Osteocyte (in vitro differentiated cells): Measurements from ENCODE around the gene PLEKHH1. TPM values are rescaled to one million over a fixed set of nuclear protein-coding genes. Genes with fewer than 3 reads are reported as not detected.

ENCODE experiments used
- DNase-seq: peaks from one replicate; pipeline ENCODE4 v3.0.0; 2021; ENCODE audit warnings: mixed read lengths; ENCODE audit not compliant: unreplicated experiment; ENCODE audit errors: extremely low spot score
- H3K27ac Mint-ChIP-seq: one replicate; pipeline ENCODE4 v1.8.0; 2021; ENCODE audit warnings: mild to moderate bottlenecking, mixed read lengths; ENCODE audit not compliant: unreplicated experiment
- H3K27me3 Mint-ChIP-seq: one replicate; pipeline ENCODE4 v1.8.0; 2021; ENCODE audit warnings: mixed read lengths; ENCODE audit not compliant: unreplicated experiment
- H3K36me3 Mint-ChIP-seq: one replicate; pipeline ENCODE4 v1.8.0; 2021; ENCODE audit warnings: mixed read lengths; ENCODE audit not compliant: unreplicated experiment
- H3K4me1 Mint-ChIP-seq: one replicate; pipeline ENCODE4 v1.8.0; 2021; ENCODE audit warnings: mixed read lengths; ENCODE audit not compliant: unreplicated experiment
- H3K4me3 Mint-ChIP-seq: one replicate; pipeline ENCODE4 v1.8.0; 2021; ENCODE audit warnings: mild to moderate bottlenecking, moderate library complexity, mixed read lengths; ENCODE audit not compliant: unreplicated experiment
- H3K9me3 Mint-ChIP-seq: one replicate; pipeline ENCODE4 v1.8.0; 2021; ENCODE audit warnings: mixed read lengths; ENCODE audit not compliant: unreplicated experiment
- total RNA-seq: library from RNA; stranded (reverse); gene quantifications from 2 replicates; pipeline ENCODE4 v1.2.1, GENCODE V29; 2021
- TF ChIP-seq, protein P1 (sequence below): fragments of 200-600 bp; sonication (generic); IDR thresholded peaks from 2 replicates; pipeline ENCODE4 v1.5.0; 2021; ENCODE audit warnings: antibody characterized with exemption, mild to moderate bottlenecking, moderate library complexity

Gene PLEKHH1
- total RNA-seq, 1 donor from 2014 or later, result 1.0 TPM

DNA sequence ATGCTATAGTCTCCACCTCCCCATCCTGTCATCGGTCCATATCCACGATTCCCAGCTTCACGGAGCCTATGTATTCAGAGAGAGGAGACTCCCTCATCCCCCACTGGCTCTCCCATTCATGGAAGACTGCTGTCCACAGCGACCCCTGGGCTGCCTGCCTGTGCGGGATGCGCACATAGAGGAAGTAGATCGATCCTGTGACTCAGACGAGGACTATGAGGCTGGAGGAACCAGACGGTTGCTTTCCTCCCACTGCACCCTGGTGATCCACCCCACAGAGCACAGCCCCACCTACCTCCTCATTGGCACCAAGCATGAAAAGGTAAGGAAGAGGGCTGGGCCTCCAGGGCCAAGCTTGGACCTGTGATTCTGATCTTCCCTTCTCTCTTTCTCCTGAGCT, 42.6 kb downstream of the PLEKHH1 start:
- Mint-ChIP-seq H3K9me3 (no peaks in the 10 kb centered on the region), H3K27me3 (peaks cover 3% of the 10 kb centered on the region), H3K27ac (no peak overlapping the region), H3K36me3 (no peaks in the 10 kb centered on the region), H3K4me1 (no peaks in the 10 kb centered on the region), H3K4me3 (no peak overlapping the region)
- TF ChIP-seq, protein P1, sequence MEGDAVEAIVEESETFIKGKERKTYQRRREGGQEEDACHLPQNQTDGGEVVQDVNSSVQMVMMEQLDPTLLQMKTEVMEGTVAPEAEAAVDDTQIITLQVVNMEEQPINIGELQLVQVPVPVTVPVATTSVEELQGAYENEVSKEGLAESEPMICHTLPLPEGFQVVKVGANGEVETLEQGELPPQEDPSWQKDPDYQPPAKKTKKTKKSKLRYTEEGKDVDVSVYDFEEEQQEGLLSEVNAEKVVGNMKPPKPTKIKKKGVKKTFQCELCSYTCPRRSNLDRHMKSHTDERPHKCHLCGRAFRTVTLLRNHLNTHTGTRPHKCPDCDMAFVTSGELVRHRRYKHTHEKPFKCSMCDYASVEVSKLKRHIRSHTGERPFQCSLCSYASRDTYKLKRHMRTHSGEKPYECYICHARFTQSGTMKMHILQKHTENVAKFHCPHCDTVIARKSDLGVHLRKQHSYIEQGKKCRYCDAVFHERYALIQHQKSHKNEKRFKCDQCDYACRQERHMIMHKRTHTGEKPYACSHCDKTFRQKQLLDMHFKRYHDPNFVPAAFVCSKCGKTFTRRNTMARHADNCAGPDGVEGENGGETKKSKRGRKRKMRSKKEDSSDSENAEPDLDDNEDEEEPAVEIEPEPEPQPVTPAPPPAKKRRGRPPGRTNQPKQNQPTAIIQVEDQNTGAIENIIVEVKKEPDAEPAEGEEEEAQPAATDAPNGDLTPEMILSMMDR, result no peak
- DNase-seq, result no peak

DNA sequence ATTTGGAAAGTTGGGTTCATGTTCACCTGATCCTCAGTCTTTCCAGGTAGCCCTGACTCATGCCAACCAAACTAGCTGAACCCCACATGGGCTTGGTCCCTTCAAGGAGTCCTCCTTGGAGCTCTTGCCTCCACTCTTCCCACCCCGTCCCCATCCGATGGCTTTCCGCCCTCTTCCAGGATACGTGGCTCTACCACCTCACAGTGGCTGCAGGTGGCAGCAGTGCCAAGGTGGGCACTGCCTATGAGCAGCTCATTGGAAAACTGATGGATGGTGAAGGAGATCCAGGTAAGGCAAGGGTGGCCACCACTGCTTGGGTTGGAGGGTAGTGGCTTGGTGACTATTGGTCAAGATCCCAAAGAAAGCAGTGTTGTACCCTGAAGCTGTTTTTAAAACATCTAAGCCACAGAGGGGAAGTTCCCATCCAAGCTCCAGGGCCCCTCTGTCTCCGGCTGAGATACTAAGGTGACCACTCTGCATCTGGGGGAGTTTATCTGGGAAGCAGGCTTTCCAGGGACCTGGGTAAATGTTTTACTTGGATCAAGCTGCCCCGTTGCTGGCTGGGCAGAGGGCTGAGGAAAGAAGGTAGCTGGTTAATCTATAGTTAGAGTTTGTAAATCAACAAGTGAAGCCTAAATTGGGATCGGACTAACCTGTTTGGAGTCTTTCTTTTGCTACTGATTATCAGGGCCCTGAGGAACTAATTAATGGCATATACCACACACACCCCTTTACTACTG, 43.3 kb downstream of the PLEKHH1 start:
- Mint-ChIP-seq H3K4me3 (no peak overlapping the region), H3K27ac (no peak overlapping the region), H3K9me3 (no peaks in the 10 kb centered on the region), H3K27me3 (no peaks in the 10 kb centered on the region), H3K4me1 (no peaks in the 10 kb centered on the region), H3K36me3 (no peaks in the 10 kb centered on the region)
- TF ChIP-seq, protein P1, result no peak
- DNase-seq, result no peak

DNA sequence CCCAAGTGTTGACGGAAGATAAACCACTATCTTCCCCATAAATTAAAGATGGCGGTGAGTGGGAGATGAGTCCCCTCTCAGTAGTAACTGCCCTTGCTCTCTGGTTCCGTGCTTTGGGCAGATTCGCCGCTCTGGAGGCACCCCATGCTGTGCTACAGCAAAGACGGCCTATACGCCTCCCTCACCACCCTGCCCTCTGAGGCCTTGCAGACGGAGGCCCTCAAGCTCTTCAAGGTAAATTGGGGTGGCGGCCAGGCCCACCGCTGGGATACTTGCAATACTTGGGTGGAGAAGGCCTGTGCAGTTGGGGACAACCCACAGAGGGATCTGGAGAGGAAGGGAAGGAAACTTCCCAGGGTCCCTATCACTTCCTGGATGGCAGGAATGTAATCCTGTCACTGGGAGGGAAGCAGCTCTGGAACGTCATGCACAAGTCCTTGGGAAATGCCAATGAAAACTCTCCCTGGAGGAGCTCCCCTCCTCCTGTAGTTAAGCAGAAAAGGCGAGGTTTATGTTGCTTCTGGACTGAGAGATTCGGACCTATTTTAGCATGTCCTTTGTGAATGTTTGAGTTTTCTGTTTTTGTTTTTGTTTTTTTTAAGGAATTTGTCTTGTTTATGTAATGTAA, 44.2 kb downstream of the PLEKHH1 start:
- H3K27me3 Mint-ChIP-seq, result no peaks in the 10 kb centered on the region
- no peak for DNase-seq
- TF ChIP-seq, protein P1, result no peak
- no peaks in the 10 kb centered on the region for H3K36me3 Mint-ChIP-seq
- H3K9me3 Mint-ChIP-seq, result no peaks in the 10 kb centered on the region
- H3K4me3 Mint-ChIP-seq, result no peak overlapping the region
- H3K4me1 Mint-ChIP-seq, result no peaks in the 10 kb centered on the region
- no peak overlapping the region for H3K27ac Mint-ChIP-seq

DNA sequence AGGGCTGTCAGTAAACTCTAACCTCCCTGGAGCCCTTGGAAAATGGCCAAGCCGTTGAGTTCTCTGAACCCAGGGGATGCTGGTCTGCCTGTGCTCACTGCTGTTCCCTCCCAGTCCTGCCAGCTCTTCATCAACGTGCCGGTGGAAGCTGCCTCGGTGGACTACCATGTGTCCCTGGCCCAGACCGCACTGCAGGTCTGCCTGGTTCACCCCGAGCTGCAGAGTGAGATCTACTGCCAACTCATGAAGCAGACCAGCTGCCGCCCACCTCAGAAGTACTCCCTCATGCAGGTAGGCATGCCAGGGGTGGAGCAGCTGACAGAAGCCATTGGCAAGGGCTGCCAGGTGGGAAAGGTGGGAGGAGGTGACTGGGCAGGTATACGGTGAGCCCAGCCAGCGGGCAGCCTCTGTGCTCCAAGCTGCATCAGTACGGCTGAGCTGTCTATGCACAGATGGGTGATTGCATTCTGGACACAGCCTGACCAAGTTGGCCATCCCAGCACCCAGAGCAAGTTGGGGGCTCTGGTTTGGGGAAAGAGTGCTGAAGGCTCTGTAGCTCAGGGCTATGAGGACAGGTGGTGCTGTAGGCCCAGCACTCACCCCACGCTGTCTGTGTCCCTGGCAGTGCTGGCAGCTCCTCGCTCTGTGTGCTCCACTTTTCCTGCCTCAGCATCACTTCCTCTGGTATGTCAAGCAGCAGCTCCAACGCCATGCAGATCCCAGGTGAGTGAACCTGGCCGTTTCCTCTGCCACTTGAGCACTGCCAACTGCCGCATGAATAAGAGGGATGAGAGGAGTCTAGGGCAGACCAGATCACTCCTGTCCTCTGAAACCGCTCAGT, 45.0 kb downstream of the PLEKHH1 start:
- H3K27ac Mint-ChIP-seq, result no peak overlapping the region
- no peak overlapping the region for H3K4me3 Mint-ChIP-seq
- H3K4me1 Mint-ChIP-seq, result no peaks in the 10 kb centered on the region
- TF ChIP-seq, protein P1, result no peak
- H3K27me3 Mint-ChIP-seq, result no peaks in the 10 kb centered on the region
- DNase-seq, result no peak
- H3K36me3 Mint-ChIP-seq, result no peaks in the 10 kb centered on the region
- H3K9me3 Mint-ChIP-seq, result no peaks in the 10 kb centered on the region

DNA sequence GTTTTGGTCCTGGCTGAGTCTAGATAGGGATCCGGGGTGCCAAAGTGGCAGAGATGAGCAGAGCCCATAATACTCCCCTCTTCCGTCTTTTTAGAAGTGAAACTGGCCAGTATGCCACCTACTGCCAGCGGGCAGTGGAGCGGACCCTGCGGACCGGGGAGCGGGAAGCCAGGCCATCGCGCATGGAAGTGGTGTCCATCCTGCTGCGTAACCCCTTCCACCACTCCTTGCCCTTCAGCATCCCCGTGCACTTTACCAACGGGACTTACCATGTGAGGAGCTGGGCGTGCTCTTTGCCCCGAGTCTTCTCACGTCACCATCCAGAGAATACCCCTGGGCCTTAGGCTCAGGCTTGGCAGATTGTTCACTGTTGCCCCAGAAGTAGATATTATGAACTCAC, 46.0 kb downstream of the PLEKHH1 start:
- TF ChIP-seq, protein P1, result no peak
- Mint-ChIP-seq H3K27me3 (no peaks in the 10 kb centered on the region), H3K36me3 (no peaks in the 10 kb centered on the region), H3K9me3 (no peaks in the 10 kb centered on the region), H3K27ac (no peak overlapping the region), H3K4me3 (no peak overlapping the region), H3K4me1 (no peaks in the 10 kb centered on the region)
- no peak for DNase-seq
